LNCaP clone FGC (cell line): ENCODE results near the gene SLC13A4.

Source experiments
- DNase-seq: peaks from one replicate; pipeline ENCODE4 v3.0.0-alpha.2; 2011; ENCODE audit warnings: low read depth
- H3K4me3 ChIP-seq: 2 replicates; pipeline ENCODE4 v1.5.1; 2011; ENCODE audit warnings: mild to moderate bottlenecking, low read depth, low read length, control low read depth
- CTCF ChIP-seq: IDR thresholded peaks from 2 replicates; pipeline ENCODE4 v1.5.1; 2012; ENCODE audit warnings: mild to moderate bottlenecking; ENCODE audit not compliant: control insufficient read depth, insufficient read depth; ENCODE audit errors: extremely low read depth

The SLC13A4 gene

GRCh38 chr7:135714534-135715009 is 13.4 kb downstream of the SLC13A4 start:
- DNase-seq, result no peak
- TF ChIP-seq CTCF, result no peak
- H3K4me3 ChIP-seq, result no peak overlapping the region

- no peak overlapping the region for H3K4me3 ChIP-seq
- DNase-seq, result no peak
- no peak for TF ChIP-seq CTCF
These were observed 14.0 kb downstream of the SLC13A4 start for GRCh38 chr7:135713836-135714470.

GRCh38 chr7:135712796-135713195 is 15.2 kb downstream of the SLC13A4 start:
- DNase-seq, result no peak
- TF ChIP-seq CTCF, result no peak

GRCh38 chr7:135712182-135712782 is 15.7 kb downstream of the SLC13A4 start:
- no peak for DNase-seq
- H3K4me3 ChIP-seq, result no peak overlapping the region
- no peak for TF ChIP-seq CTCF

More at GRCh38 chr7:135712796-135713195, 15.2 kb downstream of the SLC13A4 start:
- no peak overlapping the region for H3K4me3 ChIP-seq

- no peak for DNase-seq
- TF ChIP-seq CTCF, result no peak
- no peak overlapping the region for H3K4me3 ChIP-seq
These were observed 16.9 kb downstream of the SLC13A4 start for GRCh38 chr7:135711139-135711469.

- no peak overlapping the region for H3K4me3 ChIP-seq
- TF ChIP-seq CTCF, result peak; percentile 32; the same call in 1 of the 2 replicates
These were observed 17.4 kb downstream of the SLC13A4 start for GRCh38 chr7:135710417-135711138.

More at GRCh38 chr7:135710417-135711138, 17.4 kb downstream of the SLC13A4 start:
- DNase-seq, result no peak
